Pancreas (tissue), 10 donors: ENCODE results near the gene LTC4S. TPM values are rescaled to one million over a fixed set of nuclear protein-coding genes. Genes with fewer than 3 reads are reported as not detected.
"Not testable (repeated sequence)": the region's sequence is repeated elsewhere in the genome, so short reads cannot be mapped to it uniquely, and the experiment has no call there.

ENCODE experiments used
- ATAC-seq, 4 donors: fragments of 200-7000 bp; cut with Tn5 transposase; one replicate each; pipeline versions ENCODE4 v1.8.0 to v1.9.1; 2020; ENCODE audit warnings: mild to moderate bottlenecking in 4 of 4, moderate library complexity in 4 of 4
- DNase-seq, 6 donors: peaks; one replicate each; pipeline ENCODE4 v3.0.0-alpha.2; 2020
- FAIRE-seq: peaks from 2 replicates; lab custom pipeline; 2012; peaks lifted over from hg19 to GRCh38; lab: Jason Lieb, UNC
- H3K27ac ChIP-seq, 4 donors: fragments of 200-600 bp; sonication (generic); 1 replicate in 3 of 4; 2 replicates in 1 of 4; pipeline versions ENCODE4 v1.5.0 to v1.8.0; 2020
- H3K27me3 ChIP-seq, 4 donors: fragments of 200-600 bp; one replicate each; pipeline ENCODE4 v1.8.0; 2021
- H3K36me3 ChIP-seq, 3 donors: fragments of 200-600 bp; sonication (generic) in 1 of 3; one replicate each; pipeline versions ENCODE4 v1.5.0 to v1.8.0; 2020 to 2021
- H3K4me1 ChIP-seq, 3 donors: fragments of 200-600 bp; one replicate each; pipeline ENCODE4 v1.8.0; 2021
- H3K4me3 ChIP-seq, 4 donors: fragments of 200-600 bp; sonication (generic) in 2 of 4; one replicate each; pipeline versions ENCODE4 v1.5.0 to v1.8.0; 2020 to 2021
- H3K9me3 ChIP-seq, 4 donors: fragments of 200-600 bp; one replicate each; pipeline ENCODE4 v1.8.0; 2021
- CTCF ChIP-seq, 4 donors: fragments of 200-600 bp; sonication (generic) in 3 of 4; IDR thresholded peaks; one replicate each; pipeline versions ENCODE4 v1.5.0 to v1.8.0; 2021; ENCODE audit warnings: antibody characterized with exemption in 4 of 4
- WGBS, 2 donors: extraction: QIAGEN DNeasy Blood & Tissue Kit; methylation state at CpG; one replicate each; pipeline ENCODE4 v1.1.7; 2013; 5-methylcytosine and 5-hydroxymethylcytosine counted together
- intact Hi-C, 3 donors: fragments of 100-400 bp; cut with DNase I; formaldehyde crosslinking; loops; one replicate each; pipeline versions ENCODE4 v1.11.1 to v1.14.2; 2022
- polyA plus RNA-seq, 2 donors: library from polyadenylated mRNA; stranded (reverse); fragments of 200-250 nt; gene quantifications; one replicate each; pipeline ENCODE4 v1.2.3, GENCODE V29; 2013
- total RNA-seq, 6 donors: library from RNA; stranded (reverse); fragmentation: NEBNext Ultra II Directional in 4 of 6; extraction: Animal tissue kit (Norgen Biotek cat#: 25700) in 4 of 6; gene quantifications; one replicate each; pipeline versions ENCODE4 v1.2.1 to v1.2.4, GENCODE V29; 2021 to 2023
- donor health status: healthy with polysubstance abuse.
- donor health status: DM: no; HTN: no; CAD: no; lungs with moderate emphysema.
- donor health status: DM: no; HTN: no; CAD: no.
- donor health status: control.
- donor health status: control.
- donor health status: Bipolar disorder and iron deficiency.
- donor health status: DM: yes; HTN: yes; CAD: no.
- donor health status: DM: no; HTN: no; CAD: no.
- donor health status: DM: no; HTN: no; CAD: no.
- donor health status: DM: yes; HTN: yes; CAD: no.

LTC4S gene
- total and polyA plus RNA-seq, 8 donors = 1.1 to 10.9 (median 4.8) TPM

GRCh38 chr5:179786861-179787260 is 6.9 kb upstream of the LTC4S start:
- H3K4me1 ChIP-seq = no peaks in the 10 kb centered on the region
- no peak overlapping the region for H3K4me3 ChIP-seq
- H3K27me3 ChIP-seq = no peaks in the 10 kb centered on the region
- H3K9me3 ChIP-seq = no peaks in the 10 kb centered on the region
- intact Hi-C loops = no loop called here
- FAIRE-seq (no peak), ATAC-seq (no peak), DNase-seq (peak in 1 of 6 donors; percentile 31)
- no peak overlapping the region for H3K27ac ChIP-seq
- H3K36me3 ChIP-seq = no peaks in the 10 kb centered on the region
- 78 to 93% methylated on average over 12 of the region's 12 CpGs for WGBS, 2 donors
- TF ChIP-seq CTCF (IDR thresholded peaks at IDR 0.05) = no peak

- H3K27me3 ChIP-seq = no peaks in the 10 kb centered on the region
- 86 to 91% methylated on average over 7 of the region's 7 CpGs for whole genome bisulfite sequencing, 2 donors
- no peak overlapping the region for H3K27ac ChIP-seq
- H3K9me3 ChIP-seq = no peaks in the 10 kb centered on the region
- FAIRE-seq (no peak), ATAC-seq (no peak), DNase-seq (peak in 1 of 6 donors; percentile 38)
- no peaks in the 10 kb centered on the region for H3K36me3 ChIP-seq
- intact Hi-C loops = no loop called here
- H3K4me1 ChIP-seq = no peaks in the 10 kb centered on the region
- no peak overlapping the region for H3K4me3 ChIP-seq
- no peak for TF ChIP-seq CTCF (IDR thresholded peaks at IDR 0.05)
These were observed 5.5 kb upstream of the LTC4S start for GRCh38 chr5:179788193-179788854.

DNA sequence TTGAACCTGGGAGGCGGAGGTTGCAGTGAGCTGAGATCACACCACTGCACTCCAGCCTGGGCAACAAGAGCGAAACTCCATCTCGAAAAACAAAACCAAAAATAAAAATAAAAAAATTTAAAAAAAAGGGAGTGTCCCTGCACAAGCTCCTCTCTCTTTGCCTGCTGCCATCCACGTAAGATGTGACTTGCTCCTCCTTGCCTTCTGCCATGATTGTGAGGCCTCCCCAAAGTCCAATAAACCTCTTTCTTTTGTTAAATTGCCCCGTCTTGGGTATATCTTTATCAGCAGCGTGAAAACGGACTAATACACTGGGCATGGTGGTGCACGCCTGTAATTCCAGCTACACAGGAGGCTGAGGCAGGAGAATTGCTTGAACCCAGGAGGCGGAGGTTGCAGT is 4.5 kb upstream of the LTC4S start:
- FAIRE-seq, ATAC-seq, H3K27me3 ChIP-seq, H3K9me3 ChIP-seq, H3K4me3 ChIP-seq, H3K36me3 ChIP-seq, H3K27ac ChIP-seq, intact Hi-C loops, H3K4me1 ChIP-seq: not testable (repeated sequence)
- 93 to 96% methylated on average over 8 to 9 of the region's 9 CpGs for WGBS, 2 donors
- peak in 1 of 6 donors; percentile 0 for DNase-seq

DNA sequence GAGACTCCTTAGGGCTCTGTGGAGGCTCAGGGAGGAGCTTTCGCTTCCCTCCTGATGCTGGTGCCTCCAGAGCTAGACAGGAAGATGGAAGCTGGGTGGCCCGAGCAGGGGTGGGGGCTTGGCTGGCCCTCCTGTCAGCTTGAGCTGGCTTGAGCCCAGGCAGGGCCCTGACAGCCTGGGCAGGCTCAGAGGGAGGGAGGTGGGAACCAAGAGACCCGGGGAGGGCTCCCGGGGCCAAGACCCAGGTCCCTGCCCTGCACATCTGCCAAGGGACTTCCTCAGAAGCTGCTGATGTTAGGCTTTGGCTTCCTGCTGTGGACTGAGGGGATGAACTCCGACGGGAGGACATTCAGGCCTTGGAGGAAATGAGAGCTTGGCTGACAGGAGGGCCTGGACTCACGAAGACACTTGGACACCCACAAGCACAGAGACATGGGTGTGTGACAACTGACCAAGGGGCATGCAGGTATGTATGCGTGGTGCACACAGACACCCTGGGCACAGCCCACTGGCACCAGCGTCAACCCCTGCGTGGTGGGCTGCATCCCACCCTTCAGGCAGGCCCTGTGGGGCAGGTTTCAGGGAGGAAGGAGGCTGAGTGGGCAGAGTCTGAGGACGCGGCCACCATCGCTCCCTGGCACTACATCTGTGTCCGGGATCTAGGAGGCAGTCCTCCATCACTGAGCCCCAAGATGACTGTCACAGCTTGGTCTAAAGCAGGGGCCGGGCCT is 1.7 kb upstream of the LTC4S start:
- no peak overlapping the region for H3K4me3 ChIP-seq
- FAIRE-seq (no peak), DNase-seq (peak in 2 of 6 donors; percentile 22 to 67), ATAC-seq (no peak)
- TF ChIP-seq CTCF (IDR thresholded peaks at IDR 0.05) = no peak
- H3K27ac ChIP-seq = peak overlapping the region in 2 of 4 donors; percentile 28 to 68
- 79 to 82% methylated on average over 15 of the region's 15 CpGs for WGBS, 2 donors
- peaks cover 5 to 12% (median 6%) of the 10 kb centered on the region in 3 donors for H3K4me1 ChIP-seq
- H3K9me3 ChIP-seq = no peaks in the 10 kb centered on the region
- no peaks in the 10 kb centered on the region for H3K36me3 ChIP-seq
- intact Hi-C loops = loop anchor here in 1 of 3 donors (10.0 kb wide), 1 partner anchor 127 kb away; no protein-coding TSS in a partner anchor
- no peaks in the 10 kb centered on the region for H3K27me3 ChIP-seq

DNA sequence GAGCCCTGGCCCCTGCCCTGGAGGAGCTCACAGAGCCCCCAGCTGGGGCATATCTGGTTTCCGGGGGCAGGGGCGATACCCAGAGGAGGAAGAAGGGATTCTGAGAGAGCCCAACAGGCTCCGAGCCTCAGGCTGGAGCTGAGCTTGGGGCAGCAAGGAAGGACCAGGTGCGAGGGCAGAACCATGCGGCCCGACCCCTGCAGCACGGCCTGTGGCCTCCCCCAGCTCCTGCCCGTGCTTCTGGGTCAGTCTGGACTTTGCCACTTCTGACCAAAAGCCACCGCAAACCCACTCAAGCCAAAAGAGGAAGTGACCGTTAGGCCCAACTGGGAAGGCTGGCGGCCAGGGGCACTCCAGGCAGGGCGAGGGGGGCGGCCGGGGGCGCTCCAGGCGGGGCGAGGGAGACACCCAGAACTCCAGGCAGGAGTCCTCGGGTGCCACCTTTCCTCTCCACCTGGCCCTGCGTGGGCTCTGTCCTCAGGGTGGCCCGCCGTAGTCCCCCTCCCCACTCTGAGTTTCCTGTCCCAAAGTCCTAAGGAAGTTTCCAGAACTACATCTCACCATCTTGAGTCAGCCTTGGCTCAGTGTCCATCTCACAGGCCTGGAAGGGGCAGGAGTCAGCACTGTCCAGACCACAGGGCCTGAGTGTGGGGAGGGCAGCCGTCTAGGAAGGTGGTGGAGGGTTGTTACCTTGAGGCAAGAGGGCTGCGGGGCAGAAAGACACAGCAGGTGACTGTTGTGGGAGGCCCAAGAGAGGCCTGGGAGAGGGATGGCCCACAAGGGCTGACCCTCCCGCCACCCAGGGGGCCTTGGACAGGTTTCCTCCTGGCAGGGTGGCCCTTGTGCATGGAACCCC is 946 bp upstream of the LTC4S start:
- Histone ChIP-seq H3K4me1 (peaks cover 5 to 12% (median 6%) of the 10 kb centered on the region in 3 donors), H3K4me3 (no peak overlapping the region), H3K27ac (peak overlapping the region; percentile 23 to 74 (median 55)), H3K36me3 (peaks cover 0 to 7% (median 0%) of the 10 kb centered on the region in 3 donors), H3K27me3 (no peaks in the 10 kb centered on the region), H3K9me3 (no peaks in the 10 kb centered on the region)
- 85 to 86% methylated on average over 23 to 24 of the region's 24 CpGs for WGBS, 2 donors
- intact Hi-C loops = loop anchor here in 1 of 3 donors (10.0 kb wide), 1 partner anchor 128 kb away; no protein-coding TSS in a partner anchor
- no peak for TF ChIP-seq CTCF (IDR thresholded peaks at IDR 0.05)
- FAIRE-seq = no peak
- DNase-seq = peak in 3 of 6 donors; percentile 13 to 74 (median 41)
- no peak for ATAC-seq
